Lower leg skin (tissue), 3 donors: Measurements from ENCODE around the gene CCDC63.

Experiments
- CTCF ChIP-seq, 3 donors: fragments of 450-650 bp; IDR thresholded peaks; one replicate each; pipeline ENCODE4 v1.5.1; 2016; ENCODE audit warnings: antibody characterized with exemption in 3 of 3, mild to moderate bottlenecking in 3 of 3, moderate library complexity in 2 of 3
- POLR2A ChIP-seq, 2 donors: fragments of 450-650 bp; IDR thresholded peaks; one replicate each; pipeline ENCODE4 v1.6.1; 2016 to 2017; ENCODE audit warnings: antibody characterized with exemption in 2 of 2, mild to moderate bottlenecking in 1 of 2, moderate library complexity in 1 of 2

GRCh38 chr12:110901401-110901800 lies 54.6 kb downstream of the CCDC63 start:
- TF ChIP-seq CTCF (IDR thresholded peaks at IDR 0.05): no peak
- no peak for TF ChIP-seq POLR2A (IDR thresholded peaks at IDR 0.05)
